ENCODE measurements around the gene LCN9. TPM values are rescaled to one million over a fixed set of nuclear protein-coding genes. Genes with fewer than 3 reads are reported as not detected.

LCN9 gene
- total and polyA plus RNA-seq, 7 donors: not detected

- WGBS, 2 donors: 56 to 59% methylated on average over 18 of the region's 18 CpGs
These were observed 31.3 kb downstream of the LCN9 start for GRCh38 chr9:135694414-135694813.

GRCh38 chr9:135695036-135695435, 31.9 kb downstream of the LCN9 start:
- 73 to 86% methylated on average over 16 of the region's 16 CpGs for WGBS, 2 donors
- TF ChIP-seq POLR2AphosphoS5 (IDR thresholded peaks at IDR 0.05) (no peak), EP300 (IDR thresholded peaks at IDR 0.05) (no peak), CTCF (IDR thresholded peaks at IDR 0.05) (no peak), POLR2A (IDR thresholded peaks at IDR 0.05) (no peak)

More at GRCh38 chr9:135694414-135694813, 31.3 kb downstream of the LCN9 start:
- no peaks in the 10 kb centered on the region for H3K9me3 ChIP-seq
- no peaks in the 10 kb centered on the region for H3K36me3 ChIP-seq
- no peaks in the 10 kb centered on the region for H3K4me1 ChIP-seq
- intact Hi-C loops (cut with DNase I): no loop called here
- no peak for DNase-seq
- no peak overlapping the region for H3K4me3 ChIP-seq
- TF ChIP-seq POLR2A (IDR thresholded peaks at IDR 0.05) (no peak), CTCF (IDR thresholded peaks at IDR 0.05) (no peak), POLR2AphosphoS5 (IDR thresholded peaks at IDR 0.05) (no peak), EP300 (IDR thresholded peaks at IDR 0.05) (no peak)
- peaks cover 0 to 38% (median 6%) of the 10 kb centered on the region in 3 donors for H3K27me3 ChIP-seq
- H3K27ac ChIP-seq: no peak overlapping the region

GRCh38 chr9:135695642-135696041, 32.5 kb downstream of the LCN9 start:
- no peak for DNase-seq
- H3K4me1 ChIP-seq: no peaks in the 10 kb centered on the region
- H3K4me3 ChIP-seq: no peak overlapping the region
- TF ChIP-seq POLR2A (IDR thresholded peaks at IDR 0.05) (no peak), EP300 (IDR thresholded peaks at IDR 0.05) (no peak), CTCF (IDR thresholded peaks at IDR 0.05) (no peak), POLR2AphosphoS5 (IDR thresholded peaks at IDR 0.05) (no peak)
- intact Hi-C loops (cut with DNase I): no loop called here
- H3K36me3 ChIP-seq: no peaks in the 10 kb centered on the region
- peaks cover 0 to 34% (median 6%) of the 10 kb centered on the region in 3 donors for H3K27me3 ChIP-seq
- WGBS, 2 donors: 83% methylated on average over 12 of the region's 12 CpGs
- no peak overlapping the region for H3K27ac ChIP-seq
- H3K9me3 ChIP-seq: no peaks in the 10 kb centered on the region

More at GRCh38 chr9:135695036-135695435, 31.9 kb downstream of the LCN9 start:
- Histone ChIP-seq H3K36me3 (no peaks in the 10 kb centered on the region), H3K4me1 (no peaks in the 10 kb centered on the region), H3K27me3 (peaks cover 0 to 38% (median 6%) of the 10 kb centered on the region in 3 donors), H3K4me3 (no peak overlapping the region), H3K27ac (no peak overlapping the region), H3K9me3 (no peaks in the 10 kb centered on the region)
- DNase-seq: no peak
- intact Hi-C loops (cut with DNase I): no loop called here

- Histone ChIP-seq H3K36me3 (no peaks in the 10 kb centered on the region), H3K27ac (no peak overlapping the region), H3K4me3 (no peak overlapping the region), H3K9me3 (no peaks in the 10 kb centered on the region), H3K4me1 (peaks cover 0 to 2% (median under 1%) of the 10 kb centered on the region in 4 donors), H3K27me3 (peaks cover 2 to 37% (median 13%) of the 10 kb centered on the region in 3 donors)
- no peak for DNase-seq
- TF ChIP-seq EP300 (IDR thresholded peaks at IDR 0.05): no peak
- no peak for TF ChIP-seq POLR2A (IDR thresholded peaks at IDR 0.05)
- no peak for TF ChIP-seq CTCF (IDR thresholded peaks at IDR 0.05)
- no peak for TF ChIP-seq POLR2AphosphoS5 (IDR thresholded peaks at IDR 0.05)
- intact Hi-C loops (cut with DNase I): no loop called here
- WGBS, 2 donors: 68 to 82% methylated on average over 16 of the region's 16 CpGs
These were observed 33.3 kb downstream of the LCN9 start for GRCh38 chr9:135696446-135696845.

GRCh38 chr9:135697226-135697625, 34.1 kb downstream of the LCN9 start:
- 58 to 75% methylated on average over 15 of the region's 15 CpGs for WGBS, 2 donors
- peaks cover 8 to 44% (median 18%) of the 10 kb centered on the region in 3 donors for H3K27me3 ChIP-seq
- peaks cover 0 to 9% (median 8%) of the 10 kb centered on the region in 4 donors for H3K4me1 ChIP-seq
- TF ChIP-seq POLR2AphosphoS5 (IDR thresholded peaks at IDR 0.05): no peak
- TF ChIP-seq EP300 (IDR thresholded peaks at IDR 0.05): no peak
- TF ChIP-seq CTCF (IDR thresholded peaks at IDR 0.05): no peak
- no peak for TF ChIP-seq POLR2A (IDR thresholded peaks at IDR 0.05)
- H3K27ac ChIP-seq: no peak overlapping the region
- intact Hi-C loops (cut with DNase I): no loop called here
- no peak for DNase-seq
- H3K9me3 ChIP-seq: no peaks in the 10 kb centered on the region
- no peaks in the 10 kb centered on the region for H3K36me3 ChIP-seq
- no peak overlapping the region for H3K4me3 ChIP-seq
